ENCODE measurements around the gene SLC44A3. TPM values are rescaled to one million over a fixed set of nuclear protein-coding genes. Genes with fewer than 3 reads are reported as not detected.
A peak's percentile ranks its signal among the peaks of the same experiment; 100 is the strongest.

The SLC44A3 gene
- total and polyA plus RNA-seq, 2 experiments from 2014 or later = 2.9 to 4.5 TPM

DNA sequence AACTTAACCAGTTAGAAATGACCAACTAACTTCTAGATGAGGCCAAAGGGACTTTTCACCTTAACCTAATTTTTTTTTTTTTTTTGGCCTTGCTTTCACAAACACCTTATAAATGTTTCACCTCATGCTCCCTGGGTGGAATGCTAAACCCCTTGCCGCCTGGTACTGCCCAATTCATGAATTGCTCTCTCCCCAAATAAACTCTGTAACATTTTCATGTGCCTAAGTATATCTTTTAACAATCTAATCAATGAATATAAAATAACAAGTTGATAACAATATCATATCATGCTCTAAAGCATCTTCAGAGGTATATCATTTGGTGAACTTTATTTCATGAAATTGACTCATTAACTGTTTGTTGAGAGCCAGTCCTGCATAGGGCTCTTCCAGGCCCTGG lies 117.7 kb downstream of the SLC44A3 start:
- no peaks in the 10 kb centered on the region for H3F3A ChIP-seq (replicated peaks; ENCODE audit: low read depth)
- H3K4me3 ChIP-seq = no peak overlapping the region
- H3K9me2 ChIP-seq (ENCODE audit: insufficient read depth) = no peaks in the 10 kb centered on the region
- DNase-seq (ENCODE audit: low spot score) (no peak), ATAC-seq (no peak)
- no peaks in the 10 kb centered on the region for H3K27me3 ChIP-seq (ENCODE audit: insufficient read depth)
- Mint-ChIP-seq H3K9me3 (no peaks in the 10 kb centered on the region), H3K27me3 (ENCODE audit: insufficient read depth, low read depth, poor library complexity) (peaks cover 4% of the 10 kb centered on the region), H3K36me3 (ENCODE audit: low read depth) (peaks cover 6% of the 10 kb centered on the region; the same call in 1 of the 3 replicates), H3K27ac (no peak overlapping the region), H3K4me3 (no peak overlapping the region), H3K4me1 (peaks cover 25% of the 10 kb centered on the region)
- no peak overlapping the region for H2AFZ ChIP-seq
- H3K4me1 ChIP-seq (ENCODE audit: insufficient read depth) = peaks cover 34% of the 10 kb centered on the region
- no peak overlapping the region for H3K4me2 ChIP-seq
- H4K20me1 ChIP-seq (replicated peaks; ENCODE audit: insufficient read depth) = no peaks in the 10 kb centered on the region
- no peaks in the 10 kb centered on the region for H3K36me3 ChIP-seq (ENCODE audit: insufficient read depth)
- H3K27ac ChIP-seq (ENCODE audit: low read depth) = peak overlapping the region; percentile 63; the same call in 1 of the 2 replicates
- H3K79me2 ChIP-seq (replicated peaks; ENCODE audit: insufficient read depth) = no peaks in the 10 kb centered on the region
- TF ChIP-seq NANOG (IDR thresholded peaks at IDR 0.05; ENCODE audit: borderline replicate concordance) (no peak), CREB1 (CRISPR knock-in tag; IDR thresholded peaks at IDR 0.05; ENCODE audit: low read depth) (no peak), POLR2AphosphoS5 (IDR thresholded peaks at IDR 0.05; ENCODE audit: low read depth) (no peak), ZNF114 (CRISPR knock-in tag; IDR thresholded peaks at IDR 0.05) (no peak), JUNB (IDR thresholded peaks at IDR 0.05; ENCODE audit: unreplicated experiment) (no peak)
- TF ChIP-seq, protein P1, sequence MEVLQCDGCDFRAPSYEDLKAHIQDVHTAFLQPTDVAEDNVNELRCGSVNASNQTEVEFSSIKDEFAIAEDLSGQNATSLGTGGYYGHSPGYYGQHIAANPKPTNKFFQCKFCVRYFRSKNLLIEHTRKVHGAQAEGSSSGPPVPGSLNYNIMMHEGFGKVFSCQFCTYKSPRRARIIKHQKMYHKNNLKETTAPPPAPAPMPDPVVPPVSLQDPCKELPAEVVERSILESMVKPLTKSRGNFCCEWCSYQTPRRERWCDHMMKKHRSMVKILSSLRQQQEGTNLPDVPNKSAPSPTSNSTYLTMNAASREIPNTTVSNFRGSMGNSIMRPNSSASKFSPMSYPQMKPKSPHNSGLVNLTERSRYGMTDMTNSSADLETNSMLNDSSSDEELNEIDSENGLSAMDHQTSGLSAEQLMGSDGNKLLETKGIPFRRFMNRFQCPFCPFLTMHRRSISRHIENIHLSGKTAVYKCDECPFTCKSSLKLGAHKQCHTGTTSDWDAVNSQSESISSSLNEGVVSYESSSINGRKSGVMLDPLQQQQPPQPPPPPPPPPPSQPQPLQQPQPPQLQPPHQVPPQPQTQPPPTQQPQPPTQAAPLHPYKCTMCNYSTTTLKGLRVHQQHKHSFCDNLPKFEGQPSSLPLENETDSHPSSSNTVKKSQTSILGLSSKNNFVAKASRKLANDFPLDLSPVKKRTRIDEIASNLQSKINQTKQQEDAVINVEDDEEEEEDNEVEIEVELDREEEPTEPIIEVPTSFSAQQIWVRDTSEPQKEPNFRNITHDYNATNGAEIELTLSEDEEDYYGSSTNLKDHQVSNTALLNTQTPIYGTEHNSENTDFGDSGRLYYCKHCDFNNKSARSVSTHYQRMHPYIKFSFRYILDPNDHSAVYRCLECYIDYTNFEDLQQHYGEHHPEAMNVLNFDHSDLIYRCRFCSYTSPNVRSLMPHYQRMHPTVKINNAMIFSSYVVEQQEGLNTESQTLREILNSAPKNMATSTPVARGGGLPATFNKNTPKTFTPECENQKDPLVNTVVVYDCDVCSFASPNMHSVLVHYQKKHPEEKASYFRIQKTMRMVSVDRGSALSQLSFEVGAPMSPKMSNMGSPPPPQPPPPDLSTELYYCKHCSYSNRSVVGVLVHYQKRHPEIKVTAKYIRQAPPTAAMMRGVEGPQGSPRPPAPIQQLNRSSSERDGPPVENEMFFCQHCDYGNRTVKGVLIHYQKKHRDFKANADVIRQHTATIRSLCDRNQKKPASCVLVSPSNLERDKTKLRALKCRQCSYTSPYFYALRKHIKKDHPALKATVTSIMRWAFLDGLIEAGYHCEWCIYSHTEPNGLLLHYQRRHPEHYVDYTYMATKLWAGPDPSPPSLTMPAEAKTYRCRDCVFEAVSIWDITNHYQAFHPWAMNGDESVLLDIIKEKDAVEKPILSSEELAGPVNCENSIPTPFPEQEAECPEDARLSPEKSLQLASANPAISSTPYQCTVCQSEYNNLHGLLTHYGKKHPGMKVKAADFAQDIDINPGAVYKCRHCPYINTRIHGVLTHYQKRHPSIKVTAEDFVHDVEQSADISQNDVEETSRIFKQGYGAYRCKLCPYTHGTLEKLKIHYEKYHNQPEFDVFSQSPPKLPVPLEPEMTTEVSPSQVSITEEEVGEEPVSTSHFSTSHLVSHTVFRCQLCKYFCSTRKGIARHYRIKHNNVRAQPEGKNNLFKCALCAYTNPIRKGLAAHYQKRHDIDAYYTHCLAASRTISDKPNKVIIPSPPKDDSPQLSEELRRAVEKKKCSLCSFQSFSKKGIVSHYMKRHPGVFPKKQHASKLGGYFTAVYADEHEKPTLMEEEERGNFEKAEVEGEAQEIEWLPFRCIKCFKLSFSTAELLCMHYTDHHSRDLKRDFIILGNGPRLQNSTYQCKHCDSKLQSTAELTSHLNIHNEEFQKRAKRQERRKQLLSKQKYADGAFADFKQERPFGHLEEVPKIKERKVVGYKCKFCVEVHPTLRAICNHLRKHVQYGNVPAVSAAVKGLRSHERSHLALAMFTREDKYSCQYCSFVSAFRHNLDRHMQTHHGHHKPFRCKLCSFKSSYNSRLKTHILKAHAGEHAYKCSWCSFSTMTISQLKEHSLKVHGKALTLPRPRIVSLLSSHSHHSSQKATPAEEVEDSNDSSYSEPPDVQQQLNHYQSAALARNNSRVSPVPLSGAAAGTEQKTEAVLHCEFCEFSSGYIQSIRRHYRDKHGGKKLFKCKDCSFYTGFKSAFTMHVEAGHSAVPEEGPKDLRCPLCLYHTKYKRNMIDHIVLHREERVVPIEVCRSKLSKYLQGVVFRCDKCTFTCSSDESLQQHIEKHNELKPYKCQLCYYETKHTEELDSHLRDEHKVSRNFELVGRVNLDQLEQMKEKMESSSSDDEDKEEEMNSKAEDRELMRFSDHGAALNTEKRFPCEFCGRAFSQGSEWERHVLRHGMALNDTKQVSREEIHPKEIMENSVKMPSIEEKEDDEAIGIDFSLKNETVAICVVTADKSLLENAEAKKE (CRISPR knock-in tag; IDR thresholded peaks at IDR 0.05) = no peak
- TF ChIP-seq, protein P2, sequence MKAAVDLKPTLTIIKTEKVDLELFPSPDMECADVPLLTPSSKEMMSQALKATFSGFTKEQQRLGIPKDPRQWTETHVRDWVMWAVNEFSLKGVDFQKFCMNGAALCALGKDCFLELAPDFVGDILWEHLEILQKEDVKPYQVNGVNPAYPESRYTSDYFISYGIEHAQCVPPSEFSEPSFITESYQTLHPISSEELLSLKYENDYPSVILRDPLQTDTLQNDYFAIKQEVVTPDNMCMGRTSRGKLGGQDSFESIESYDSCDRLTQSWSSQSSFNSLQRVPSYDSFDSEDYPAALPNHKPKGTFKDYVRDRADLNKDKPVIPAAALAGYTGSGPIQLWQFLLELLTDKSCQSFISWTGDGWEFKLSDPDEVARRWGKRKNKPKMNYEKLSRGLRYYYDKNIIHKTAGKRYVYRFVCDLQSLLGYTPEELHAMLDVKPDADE (IDR thresholded peaks at IDR 0.05) = no peak
- TF ChIP-seq, protein P3, sequence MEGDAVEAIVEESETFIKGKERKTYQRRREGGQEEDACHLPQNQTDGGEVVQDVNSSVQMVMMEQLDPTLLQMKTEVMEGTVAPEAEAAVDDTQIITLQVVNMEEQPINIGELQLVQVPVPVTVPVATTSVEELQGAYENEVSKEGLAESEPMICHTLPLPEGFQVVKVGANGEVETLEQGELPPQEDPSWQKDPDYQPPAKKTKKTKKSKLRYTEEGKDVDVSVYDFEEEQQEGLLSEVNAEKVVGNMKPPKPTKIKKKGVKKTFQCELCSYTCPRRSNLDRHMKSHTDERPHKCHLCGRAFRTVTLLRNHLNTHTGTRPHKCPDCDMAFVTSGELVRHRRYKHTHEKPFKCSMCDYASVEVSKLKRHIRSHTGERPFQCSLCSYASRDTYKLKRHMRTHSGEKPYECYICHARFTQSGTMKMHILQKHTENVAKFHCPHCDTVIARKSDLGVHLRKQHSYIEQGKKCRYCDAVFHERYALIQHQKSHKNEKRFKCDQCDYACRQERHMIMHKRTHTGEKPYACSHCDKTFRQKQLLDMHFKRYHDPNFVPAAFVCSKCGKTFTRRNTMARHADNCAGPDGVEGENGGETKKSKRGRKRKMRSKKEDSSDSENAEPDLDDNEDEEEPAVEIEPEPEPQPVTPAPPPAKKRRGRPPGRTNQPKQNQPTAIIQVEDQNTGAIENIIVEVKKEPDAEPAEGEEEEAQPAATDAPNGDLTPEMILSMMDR (conservative IDR thresholded peaks at IDR 0.05; ENCODE audit: low read depth in 2 of 2) = no peak
- TF ChIP-seq, protein P4, sequence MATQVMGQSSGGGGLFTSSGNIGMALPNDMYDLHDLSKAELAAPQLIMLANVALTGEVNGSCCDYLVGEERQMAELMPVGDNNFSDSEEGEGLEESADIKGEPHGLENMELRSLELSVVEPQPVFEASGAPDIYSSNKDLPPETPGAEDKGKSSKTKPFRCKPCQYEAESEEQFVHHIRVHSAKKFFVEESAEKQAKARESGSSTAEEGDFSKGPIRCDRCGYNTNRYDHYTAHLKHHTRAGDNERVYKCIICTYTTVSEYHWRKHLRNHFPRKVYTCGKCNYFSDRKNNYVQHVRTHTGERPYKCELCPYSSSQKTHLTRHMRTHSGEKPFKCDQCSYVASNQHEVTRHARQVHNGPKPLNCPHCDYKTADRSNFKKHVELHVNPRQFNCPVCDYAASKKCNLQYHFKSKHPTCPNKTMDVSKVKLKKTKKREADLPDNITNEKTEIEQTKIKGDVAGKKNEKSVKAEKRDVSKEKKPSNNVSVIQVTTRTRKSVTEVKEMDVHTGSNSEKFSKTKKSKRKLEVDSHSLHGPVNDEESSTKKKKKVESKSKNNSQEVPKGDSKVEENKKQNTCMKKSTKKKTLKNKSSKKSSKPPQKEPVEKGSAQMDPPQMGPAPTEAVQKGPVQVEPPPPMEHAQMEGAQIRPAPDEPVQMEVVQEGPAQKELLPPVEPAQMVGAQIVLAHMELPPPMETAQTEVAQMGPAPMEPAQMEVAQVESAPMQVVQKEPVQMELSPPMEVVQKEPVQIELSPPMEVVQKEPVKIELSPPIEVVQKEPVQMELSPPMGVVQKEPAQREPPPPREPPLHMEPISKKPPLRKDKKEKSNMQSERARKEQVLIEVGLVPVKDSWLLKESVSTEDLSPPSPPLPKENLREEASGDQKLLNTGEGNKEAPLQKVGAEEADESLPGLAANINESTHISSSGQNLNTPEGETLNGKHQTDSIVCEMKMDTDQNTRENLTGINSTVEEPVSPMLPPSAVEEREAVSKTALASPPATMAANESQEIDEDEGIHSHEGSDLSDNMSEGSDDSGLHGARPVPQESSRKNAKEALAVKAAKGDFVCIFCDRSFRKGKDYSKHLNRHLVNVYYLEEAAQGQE (IDR thresholded peaks at IDR 0.05; ENCODE audit: unreplicated experiment) = no peak

Measured in GM23338 (cell line).